HCT116 (cell line): ENCODE results near the gene SOCS3. TPM values are rescaled to one million over a fixed set of nuclear protein-coding genes. Genes with fewer than 3 reads are reported as not detected.

Experiments used
- ATAC-seq: fragments of 200-7000 bp; cut with Tn5 transposase; 2 replicates; pipeline ENCODE4 v1.9.1; 2020; ENCODE audit warnings: mild to moderate bottlenecking, moderate library complexity
- BruUV-seq: library from RNA; stranded (reverse); fragments of 400-500 nt; replicated peaks from 2 replicates; lab custom pipeline; 2021; lab: Mats Ljungman, UMichigan
- CTCF ChIA-PET: fragments of 300-600 bp; sonication (Branson Sonifier 250); formaldehyde crosslinking; loops from one replicate; lab custom pipeline; 2021; ENCODE audit warnings: antibody characterized with exemption; lab: Charles Lee
- POLR2A ChIA-PET: fragments of 300-600, 350-600 bp; sonication (Branson Sonifier 250); formaldehyde crosslinking; loops from one replicate; lab custom pipeline; 2021; ENCODE audit warnings: antibody characterized with exemption; lab: Charles Lee
- RAD21 ChIA-PET, 2 experiments: fragments of 300-600 bp; sonication (Branson Sonifier 250); formaldehyde crosslinking; loops; one replicate each; lab custom pipeline; 2023; ENCODE audit warnings: low total read pairs in 2 of 2; ENCODE audit not compliant: uncharacterized antibody in 2 of 2, unreplicated experiment in 2 of 2, low non-redundant PET in 1 of 2; lab: Charles Lee
- DNase-seq: peaks from one replicate; pipeline ENCODE4 v3.0.0-alpha.2; 2010; ENCODE audit warnings: low read depth, low spot score
- H2AFZ ChIP-seq: fragments of 200-600 bp; shearing (Covaris generic), sonication (generic); 2 replicates; pipeline ENCODE4 v1.6.1; 2017; ENCODE audit warnings: low read depth, mixed run types, mixed read lengths, antibody characterized with exemption, low read length; ENCODE audit not compliant: poor library complexity, severe bottlenecking
- H3K27ac ChIP-seq: 2 replicates; pipeline ENCODE4 v1.5.1; 2012; ENCODE audit warnings: low read depth, low read length
- H3K27me3 ChIP-seq: fragments of 200-600 bp; sonication (generic); 2 replicates; pipeline ENCODE4 v1.6.1; 2016; ENCODE audit warnings: mixed run types, low read length, mixed read lengths; ENCODE audit not compliant: insufficient read depth
- H3K36me3 ChIP-seq, 2 experiments: fragments of 200-500 bp in 1 of 2; fragments of 200-600 bp in 1 of 2; sonication (Bioruptor generic) in 1 of 2; sonication (generic) in 1 of 2; 2 replicates each; pipeline versions ENCODE4 v1.5.1 to v1.6.1; 2014 to 2016; ENCODE audit warnings: low read length in 2 of 2, inconsistent platforms in 1 of 2, mixed read lengths in 1 of 2, mixed run types in 1 of 2; ENCODE audit not compliant: insufficient read depth in 2 of 2, control insufficient read depth in 1 of 2
- H3K4me1 ChIP-seq, 2 experiments: fragments of 200-600 bp in 1 of 2; sonication (generic) in 1 of 2; 2 replicates each; pipeline versions ENCODE4 v1.5.1 to v1.6.1; 2012 to 2017; ENCODE audit warnings: low read length in 2 of 2, inconsistent platforms in 1 of 2, mild to moderate bottlenecking in 1 of 2, mixed read lengths in 1 of 2, mixed run types in 1 of 2, moderate library complexity in 1 of 2; ENCODE audit not compliant: insufficient read depth in 2 of 2, control insufficient read depth in 1 of 2
- H3K4me2 ChIP-seq: fragments of 200-600 bp; sonication (generic); 2 replicates; pipeline ENCODE4 v1.6.1; 2017; ENCODE audit warnings: mixed run types, low read length, mixed read lengths
- H3K4me3 ChIP-seq, 2 experiments: fragments of 200-600 bp in 1 of 2; sonication (generic) in 1 of 2; replicated peaks in 1 of 2; 2 replicates each; pipeline ENCODE4 v1.5.1; 2011 to 2016; ENCODE audit warnings: low read length in 2 of 2, control low read depth in 1 of 2, low read depth in 1 of 2, mild to moderate bottlenecking in 1 of 2, mixed read lengths in 1 of 2, mixed run types in 1 of 2
- H3K79me2 ChIP-seq: fragments of 200-600 bp; sonication (generic); 2 replicates; pipeline ENCODE4 v1.6.1; 2017; ENCODE audit warnings: mild to moderate bottlenecking, mixed run types, low read length, moderate library complexity, mixed read lengths; ENCODE audit not compliant: insufficient read depth
- H3K9ac ChIP-seq: fragments of 200-600 bp; sonication (generic); 2 replicates; pipeline ENCODE4 v1.6.1; 2016; ENCODE audit warnings: low read length, mixed read lengths
- H3K9me2 ChIP-seq: fragments of 200-600 bp; sonication (generic), shearing (Covaris generic); 2 replicates; pipeline ENCODE4 v1.6.1; 2017; ENCODE audit warnings: mixed run types, mild to moderate bottlenecking, moderate library complexity; ENCODE audit not compliant: insufficient read depth
- H3K9me3 ChIP-seq, 2 experiments: fragments of 200-500 bp in 1 of 2; fragments of 200-600 bp in 1 of 2; sonication (Bioruptor generic) in 1 of 2; sonication (generic) in 1 of 2; 2 replicates each; pipeline ENCODE4 v1.6.1; 2014 to 2017; ENCODE audit warnings: low read length in 2 of 2, mixed read lengths in 2 of 2, inconsistent platforms in 1 of 2, low read depth in 1 of 2, mild to moderate bottlenecking in 1 of 2, mixed run types in 1 of 2, moderate library complexity in 1 of 2; ENCODE audit not compliant: control insufficient read depth in 1 of 2, insufficient read depth in 1 of 2
- H4K20me1 ChIP-seq: fragments of 200-600 bp; sonication (generic), shearing (Covaris generic); 2 replicates; pipeline ENCODE4 v1.6.1; 2017; ENCODE audit warnings: mixed run types, mild to moderate bottlenecking, moderate library complexity; ENCODE audit not compliant: insufficient read depth
- ATF3 ChIP-seq: IDR thresholded peaks from 2 replicates; pipeline ENCODE4 v1.6.1; 2012
- CBX3 ChIP-seq: IDR thresholded peaks from 2 replicates; pipeline ENCODE4 v1.6.1; 2012; ENCODE audit warnings: low read depth
- CTCF ChIP-seq, 3 experiments: fragments of 200-600 bp in 1 of 3; sonication (generic) in 1 of 3; IDR thresholded peaks in 2 of 3; conservative IDR thresholded peaks in 1 of 3; 2 replicates each; pipeline ENCODE4 v1.5.1; 2012 to 2017; ENCODE audit warnings: low read depth in 2 of 3, low read length in 2 of 3, antibody characterized with exemption in 1 of 3, borderline replicate concordance in 1 of 3, control low read depth in 1 of 3, mild to moderate bottlenecking in 1 of 3, mixed read lengths in 1 of 3, mixed run types in 1 of 3, moderate library complexity in 1 of 3; ENCODE audit not compliant: insufficient read depth in 1 of 3
- EGR1 ChIP-seq: IDR thresholded peaks from 2 replicates; pipeline ENCODE4 v1.6.1; 2012; ENCODE audit warnings: low read depth
- ELF1 ChIP-seq: IDR thresholded peaks from 2 replicates; pipeline ENCODE4 v1.6.1; 2012; ENCODE audit warnings: low read depth, borderline replicate concordance
- EZH2 ChIP-seq: fragments of 200-600 bp; sonication (generic); IDR thresholded peaks from 2 replicates; pipeline ENCODE4 v1.6.1; 2017; ENCODE audit warnings: antibody characterized with exemption, mixed run types
- EZH2phosphoT487 ChIP-seq: fragments of 200-600 bp; IDR thresholded peaks from 2 replicates; pipeline ENCODE4 v1.6.1; 2018; ENCODE audit warnings: antibody characterized with exemption, borderline replicate concordance
- POLR2A ChIP-seq: IDR thresholded peaks from 2 replicates; pipeline ENCODE4 v1.7.0; 2011; ENCODE audit warnings: borderline replicate concordance; ENCODE audit not compliant: insufficient read depth, insufficient read length; ENCODE audit errors: extremely low read depth
- POLR2AphosphoS5 ChIP-seq: IDR thresholded peaks from 2 replicates; pipeline ENCODE4 v1.6.1; 2011; ENCODE audit warnings: mild to moderate bottlenecking, low read depth, low read length, moderate library complexity
- REST ChIP-seq: IDR thresholded peaks from 2 replicates; pipeline ENCODE4 v1.6.1; 2012; ENCODE audit warnings: low read depth
- SP1 ChIP-seq: IDR thresholded peaks from 2 replicates; pipeline ENCODE4 v1.6.1; 2012; ENCODE audit warnings: low read depth
- SRF ChIP-seq: IDR thresholded peaks from 2 replicates; pipeline ENCODE4 v1.6.1; 2012; ENCODE audit warnings: low read depth
- intact Hi-C: fragments of 100-400 bp; cut with micrococcal nuclease; formaldehyde crosslinking; loops from 2 replicates; pipeline ENCODE4 v1.10.0; 2022
- total RNA-seq: library from RNA; stranded (reverse); gene quantifications from one replicate; pipeline ENCODE4 v1.2.1, GENCODE V29; 2021; ENCODE audit not compliant: unreplicated experiment

The SOCS3 gene
- total RNA-seq, 1 experiment from 2014 or later, result 26.7 TPM

- TF ChIP-seq REST, result no peak
These were observed 41.4 kb upstream of the SOCS3 start (continued) for GRCh38 chr17:78401246-78401645.

GRCh38 chr17:78400581-78401240 is 40.8 kb upstream of the SOCS3 start:
- Histone ChIP-seq H3K9ac (no peak overlapping the region), H3K79me2 (peaks cover 26% of the 10 kb centered on the region), H3K9me2 (no peaks in the 10 kb centered on the region)
- CTCF ChIA-PET, result interaction anchor here (1.7 to 1.9 kb wide), 2 partner anchors 9 to 21 kb away, joined by 5 to 7 read pairs; no protein-coding TSS in a partner anchor
- TF ChIP-seq EZH2, result no peak
- no peak for TF ChIP-seq SP1
- TF ChIP-seq SRF, result no peak
- TF ChIP-seq EZH2phosphoT487, result no peak
- no peak for TF ChIP-seq CTCF (IDR thresholded peaks at IDR 0.05 in 2 of 3, conservative IDR thresholded peaks at IDR 0.05 in 1 of 3; ENCODE audit: borderline replicate concordance in 1 of 3, insufficient read depth in 1 of 3, low read depth in 2 of 3, low read length in 2 of 3)
- TF ChIP-seq POLR2AphosphoS5, result no peak
- TF ChIP-seq ATF3, result no peak
- no peak for TF ChIP-seq CBX3
- TF ChIP-seq EGR1, result no peak
- TF ChIP-seq ELF1, result no peak
- TF ChIP-seq POLR2A, result no peak
- TF ChIP-seq, all 23 proteins: peak for 0
- Histone ChIP-seq H3K9me3 (no peaks in the 10 kb centered on the region), H3K4me3 (no peak overlapping the region), H3K4me1 (no peaks in the 10 kb centered on the region), H3K27ac (no peak overlapping the region), H3K27me3 (no peaks in the 10 kb centered on the region), H3K36me3 (peaks cover 57 to 77% of the 10 kb centered on the region in 2 experiments; a peak in 3 of 4 replicates), H4K20me1 (no peaks in the 10 kb centered on the region; the same call in 1 of the 2 replicates), H3K4me2 (no peak overlapping the region), H2AFZ (no peak overlapping the region)
- no peak for DNase-seq
- intact Hi-C loops, result no loop called here
- ChIA-PET RAD21 (no interaction called here), POLR2A (no interaction called here)
- ATAC-seq, result peak; percentile 17; the same call in 1 of the 2 replicates
- no TSS peak for BruUV-seq
